D721Med (cell line): ENCODE results near the gene CDH23.

ENCODE experiments used
- DNase-seq: peaks from one replicate; pipeline ENCODE4 v3.0.0; 2011; ENCODE audit warnings: low spot score; ENCODE audit not compliant: insufficient read length
- FAIRE-seq: peaks from 2 replicates; lab custom pipeline; 2011; peaks lifted over from hg19 to GRCh38; lab: Jason Lieb, UNC
- TF ChIP-seq, protein P1 (sequence below): IDR thresholded peaks from 2 replicates; pipeline ENCODE4 v1.5.1; 2012; ENCODE audit warnings: mild to moderate bottlenecking, control low read depth; ENCODE audit not compliant: insufficient read depth; ENCODE audit errors: missing control alignments

Gene CDH23

DNA sequence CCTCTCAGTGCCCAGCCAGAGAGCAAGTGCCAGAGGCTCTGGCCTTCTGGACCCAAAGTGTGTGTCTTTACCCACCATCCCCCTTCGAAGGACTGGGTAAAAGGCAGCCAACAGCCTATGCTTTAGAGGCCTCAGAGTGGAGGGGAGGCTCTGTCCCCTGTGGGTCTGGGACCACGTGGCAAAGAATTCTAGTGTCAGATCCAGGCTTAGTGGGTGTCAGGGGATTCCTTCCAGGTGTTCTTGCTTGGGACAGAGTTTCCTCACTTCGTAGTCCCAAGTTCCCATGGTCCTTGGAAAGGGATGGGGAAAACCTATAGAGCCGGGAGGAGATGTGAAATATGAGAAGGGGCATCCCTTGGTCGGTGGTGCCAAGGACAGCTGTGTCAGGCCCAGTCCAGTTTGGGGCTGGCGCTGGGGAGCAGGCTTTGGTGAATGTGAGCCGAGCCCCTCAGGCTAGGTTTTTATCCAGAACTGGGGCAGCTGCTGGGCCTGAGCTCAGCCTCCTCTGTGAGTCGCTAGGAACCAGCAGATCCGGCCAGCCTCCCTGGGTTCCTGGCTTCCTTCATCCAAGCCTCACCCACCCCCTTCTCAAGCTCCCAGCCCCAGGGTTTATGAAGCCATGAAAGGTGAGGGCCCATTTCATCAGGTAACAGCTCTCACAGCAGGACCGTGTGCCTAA is 251.7 kb downstream of the CDH23 start:
- no peak for FAIRE-seq

DNA sequence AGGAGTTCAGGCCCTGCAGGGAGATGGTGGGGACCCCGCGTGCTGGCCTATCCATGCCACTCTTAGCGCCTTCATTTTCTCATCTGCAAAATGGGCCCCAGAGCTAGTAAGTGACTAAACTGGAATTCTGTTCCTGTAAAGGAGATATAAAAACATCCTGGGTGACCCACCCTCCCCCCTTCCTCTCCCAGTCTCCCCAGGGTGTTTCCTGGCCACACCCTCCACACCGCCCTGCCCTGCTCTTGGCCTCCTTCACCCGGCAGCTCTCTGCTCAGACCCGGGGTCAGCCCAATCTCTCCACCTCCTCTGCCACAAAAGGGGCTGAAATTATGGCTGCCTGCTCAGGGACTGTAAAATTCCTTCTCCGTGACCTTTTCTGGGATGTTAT is 252.2 kb downstream of the CDH23 start:
- no peak for FAIRE-seq
- TF ChIP-seq, protein P1, sequence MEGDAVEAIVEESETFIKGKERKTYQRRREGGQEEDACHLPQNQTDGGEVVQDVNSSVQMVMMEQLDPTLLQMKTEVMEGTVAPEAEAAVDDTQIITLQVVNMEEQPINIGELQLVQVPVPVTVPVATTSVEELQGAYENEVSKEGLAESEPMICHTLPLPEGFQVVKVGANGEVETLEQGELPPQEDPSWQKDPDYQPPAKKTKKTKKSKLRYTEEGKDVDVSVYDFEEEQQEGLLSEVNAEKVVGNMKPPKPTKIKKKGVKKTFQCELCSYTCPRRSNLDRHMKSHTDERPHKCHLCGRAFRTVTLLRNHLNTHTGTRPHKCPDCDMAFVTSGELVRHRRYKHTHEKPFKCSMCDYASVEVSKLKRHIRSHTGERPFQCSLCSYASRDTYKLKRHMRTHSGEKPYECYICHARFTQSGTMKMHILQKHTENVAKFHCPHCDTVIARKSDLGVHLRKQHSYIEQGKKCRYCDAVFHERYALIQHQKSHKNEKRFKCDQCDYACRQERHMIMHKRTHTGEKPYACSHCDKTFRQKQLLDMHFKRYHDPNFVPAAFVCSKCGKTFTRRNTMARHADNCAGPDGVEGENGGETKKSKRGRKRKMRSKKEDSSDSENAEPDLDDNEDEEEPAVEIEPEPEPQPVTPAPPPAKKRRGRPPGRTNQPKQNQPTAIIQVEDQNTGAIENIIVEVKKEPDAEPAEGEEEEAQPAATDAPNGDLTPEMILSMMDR: no peak
- DNase-seq: no peak

More for the DNA sequence above, 251.7 kb downstream of the CDH23 start:
- TF ChIP-seq, protein P1: no peak
- no peak for DNase-seq

DNA sequence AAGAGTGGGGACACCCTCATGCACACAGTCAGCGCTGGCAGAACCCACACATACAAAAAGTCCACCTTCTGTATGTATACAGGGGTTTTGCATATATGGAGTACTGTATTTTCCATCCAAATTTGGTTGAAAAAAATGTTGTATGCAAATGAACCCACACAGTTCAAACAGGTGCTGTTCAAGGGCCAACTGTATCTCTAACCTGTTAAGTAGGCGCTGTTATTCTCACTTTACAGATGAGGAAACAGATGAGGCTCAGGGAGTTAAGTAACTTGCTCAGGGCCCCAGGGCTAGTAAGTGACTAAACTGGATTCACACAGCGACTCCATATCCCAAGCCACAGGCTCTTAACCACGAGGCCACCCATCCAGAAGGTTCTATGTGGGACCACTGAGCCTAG is 252.9 kb downstream of the CDH23 start:
- DNase-seq: no peak
- no peak for FAIRE-seq
- TF ChIP-seq, protein P1: no peak

DNA sequence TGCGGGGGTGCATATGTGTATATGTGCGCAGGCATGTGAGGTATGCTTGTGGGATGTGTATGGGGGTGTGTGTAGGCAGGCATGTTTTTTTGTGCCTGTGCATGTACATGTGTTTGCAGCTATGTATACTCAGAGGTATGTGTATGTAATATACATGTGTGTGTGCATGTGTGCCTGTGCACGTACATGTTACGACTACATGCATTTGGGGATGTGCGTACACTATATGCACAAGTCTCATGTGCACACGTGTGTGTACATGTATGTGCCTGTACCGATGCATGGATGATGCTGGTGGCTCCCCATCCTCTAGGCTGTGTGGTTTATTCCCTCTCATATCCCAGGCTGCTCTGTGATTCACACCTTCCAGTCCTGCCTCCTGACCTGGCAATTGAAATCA is 253.7 kb downstream of the CDH23 start:
- TF ChIP-seq, protein P1: no peak
- no peak for FAIRE-seq
- DNase-seq: no peak

DNA sequence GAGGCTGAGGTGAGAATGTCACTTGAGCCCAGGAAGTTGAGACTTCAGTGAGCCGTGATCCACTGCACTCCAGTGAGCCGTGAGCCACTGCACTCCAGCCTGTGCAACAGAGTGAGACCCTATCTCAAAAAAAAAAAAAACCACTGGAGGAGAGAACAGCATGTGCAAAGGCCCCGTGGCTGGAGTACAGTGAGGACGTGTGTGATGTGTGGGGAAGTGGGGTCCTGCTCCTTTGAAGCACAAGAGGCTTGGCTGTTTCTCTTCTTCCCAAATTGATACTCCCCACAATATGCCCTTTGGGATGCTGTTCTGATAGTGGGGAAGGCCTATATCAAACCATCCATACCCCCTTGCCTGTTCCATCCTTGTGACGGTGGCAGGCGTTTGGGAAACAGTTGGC is 254.7 kb downstream of the CDH23 start:
- FAIRE-seq: no peak
- DNase-seq: no peak
- TF ChIP-seq, protein P1: no peak

DNA sequence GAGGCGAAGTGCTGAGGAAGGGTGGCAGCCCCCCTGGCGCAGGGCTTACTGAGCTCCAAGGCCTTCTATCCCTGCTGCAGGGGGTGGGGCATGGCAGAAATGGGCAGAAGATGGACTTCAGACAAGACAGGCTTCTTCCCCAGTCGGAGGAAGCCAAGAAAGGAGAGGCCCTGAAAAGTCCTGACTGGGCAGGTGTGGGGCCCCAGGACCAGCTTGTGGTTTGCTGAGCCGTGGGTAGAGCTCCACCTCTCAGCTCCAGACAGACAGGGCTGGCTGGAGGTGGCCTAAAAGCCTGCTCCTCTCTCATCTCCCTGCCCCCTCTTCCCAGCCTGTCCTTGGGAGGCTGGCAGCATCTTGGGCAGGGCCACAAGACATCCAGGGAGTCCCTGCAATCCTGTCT is 255.2 kb downstream of the CDH23 start:
- TF ChIP-seq, protein P1: no peak
- no peak for FAIRE-seq
- DNase-seq: no peak

DNA sequence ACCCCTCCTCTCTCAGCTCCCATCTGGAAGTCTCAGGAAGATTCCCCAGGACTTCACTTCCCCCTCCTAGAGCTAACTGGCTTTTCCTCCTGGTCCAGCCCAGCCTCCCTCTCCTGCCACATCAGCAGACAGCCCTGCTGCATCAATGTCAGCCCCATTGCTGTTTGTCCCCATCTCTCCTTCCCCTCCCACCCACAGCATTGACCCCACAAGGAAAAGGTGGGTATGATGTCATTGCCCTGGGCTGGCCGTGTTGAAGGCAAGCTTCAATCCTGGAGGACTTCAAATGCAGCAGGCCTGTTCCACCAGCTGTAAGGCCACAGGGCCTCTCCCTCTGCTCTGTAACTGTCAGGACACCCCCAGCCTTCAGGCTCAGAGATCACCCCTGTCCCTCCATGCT is 256.3 kb downstream of the CDH23 start:
- TF ChIP-seq, protein P1: no peak
- no peak for FAIRE-seq
- no peak for DNase-seq
